Placental epithelial cell (primary cell): ENCODE data around the gene TMED8. TPM values are rescaled to one million over a fixed set of nuclear protein-coding genes. Genes with fewer than 3 reads are reported as not detected.

ENCODE experiments used
- total RNA-seq: library from RNA; depleted of rRNA; stranded (reverse); fragments of >200 nt; gene quantifications from 2 replicates; pipeline ENCODE4 v1.2.3, GENCODE V29; 2012

TMED8 gene, protein sequence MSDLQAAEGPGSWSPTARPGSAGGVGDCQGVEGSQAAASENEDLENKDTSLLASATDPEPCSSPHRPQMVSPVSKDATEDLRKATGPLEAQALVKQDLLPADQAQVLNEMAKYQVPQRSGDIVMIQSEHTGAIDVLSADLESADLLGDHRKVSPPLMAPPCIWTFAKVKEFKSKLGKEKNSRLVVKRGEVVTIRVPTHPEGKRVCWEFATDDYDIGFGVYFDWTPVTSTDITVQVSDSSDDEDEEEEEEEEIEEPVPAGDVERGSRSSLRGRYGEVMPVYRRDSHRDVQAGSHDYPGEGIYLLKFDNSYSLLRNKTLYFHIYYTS
- 7.3 and 8.2 TPM in 2 replicates for total RNA-seq

DNA sequence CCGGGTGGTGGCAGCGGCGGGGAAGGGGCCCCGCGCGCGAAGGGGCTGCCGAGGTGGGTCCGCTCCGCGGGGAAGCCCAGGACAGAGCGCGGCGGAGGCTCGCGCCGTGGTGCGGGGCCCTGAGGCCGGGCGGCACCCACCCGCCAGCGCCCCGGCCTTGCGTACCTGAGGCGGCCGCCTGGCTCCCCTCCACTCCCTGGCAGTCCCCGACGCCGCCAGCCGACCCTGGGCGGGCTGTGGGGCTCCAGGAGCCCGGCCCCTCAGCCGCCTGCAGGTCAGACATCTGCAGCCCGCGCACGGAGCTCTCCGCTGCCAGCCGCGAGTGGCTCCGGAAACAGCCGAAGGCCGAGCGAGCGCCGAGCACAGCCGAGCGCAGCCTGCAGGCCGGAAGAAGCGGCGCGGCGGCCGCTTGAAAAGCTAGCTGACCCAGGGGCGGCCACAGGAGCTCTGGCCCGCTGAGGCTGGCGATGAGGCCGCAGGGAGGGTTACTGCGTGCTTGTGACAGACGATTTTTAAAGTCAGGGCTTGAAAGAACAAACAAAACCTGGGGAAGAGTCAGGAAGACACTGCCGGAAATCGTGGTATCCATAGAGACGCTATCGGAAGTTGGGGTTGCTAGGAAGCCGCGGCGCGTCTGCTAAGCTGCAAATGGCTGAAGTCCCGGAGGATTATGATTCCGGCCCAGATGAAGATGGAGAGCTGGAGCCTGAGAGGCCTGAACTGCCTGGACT, at the start of gene TMED8, which contains the start of gene SAMD15:
TSS of gene TMED8 (minus strand) at position 324 of the 731 bp plus-strand sequence. CDS start at position 283, 41 bp downstream.
TSS of gene SAMD15 (plus strand) at position 609 of the 731 bp plus-strand sequence. CDS start at position 649, 40 bp downstream.

DNA sequence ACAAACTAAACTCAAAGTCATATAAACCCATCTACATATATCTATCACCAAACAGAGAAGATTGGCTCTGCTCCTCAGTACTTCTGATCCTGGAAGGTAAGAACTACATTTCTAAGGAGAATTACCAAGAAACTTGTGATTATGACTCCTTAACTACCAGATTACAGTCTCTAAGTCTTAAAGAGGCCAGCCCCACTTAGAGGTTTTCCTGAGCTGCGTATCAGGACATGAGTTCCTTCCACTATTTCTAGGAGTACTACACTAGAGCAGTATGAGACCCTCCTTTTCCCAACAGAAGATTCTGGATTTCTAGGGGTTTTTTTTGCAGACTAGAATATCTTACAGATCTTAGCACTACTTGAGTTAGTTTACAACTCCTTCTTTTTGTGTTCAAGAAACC, 46.5 kb upstream of the TMED8 start, which contains the start of gene NOXRED1:
TSS of gene NOXRED1 (minus strand) at position 101 of the 400 bp plus-strand sequence. CDS start 634 bp downstream, outside the sequence.

DNA sequence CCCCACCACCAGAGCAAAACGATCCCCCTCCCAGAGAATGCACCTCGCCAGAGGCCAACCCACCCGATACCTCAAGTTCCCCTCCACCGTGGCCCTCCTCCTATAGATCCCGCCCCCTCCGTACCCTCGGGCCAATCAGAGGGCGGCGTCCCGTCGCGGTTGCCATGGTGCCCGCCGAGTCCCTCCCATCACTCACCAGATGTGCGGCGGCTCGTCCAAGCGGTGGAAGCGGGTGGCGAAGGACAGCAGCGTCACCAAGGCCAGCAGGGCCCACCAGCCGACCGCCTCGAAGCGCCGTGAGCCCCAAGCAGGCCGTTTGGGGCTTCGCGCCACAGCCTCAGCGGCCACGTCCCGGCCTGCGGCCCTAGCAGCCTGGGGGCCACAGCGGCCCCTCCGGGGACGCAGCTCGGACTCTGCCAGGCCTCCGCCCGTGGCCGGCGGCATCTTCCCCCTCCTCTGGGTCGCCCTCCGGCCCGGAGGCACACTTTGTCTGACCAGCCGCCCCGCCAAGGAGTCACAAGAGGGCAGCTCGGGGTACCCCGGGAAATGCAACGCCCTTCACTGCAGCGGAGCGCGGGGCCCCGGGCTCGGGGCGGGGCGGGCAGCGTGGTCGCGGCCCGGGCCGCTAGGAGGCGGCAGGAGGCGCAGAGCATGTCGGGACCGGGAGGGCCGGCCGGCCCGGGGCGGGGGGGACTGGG, 56.5 kb downstream of the TMED8 start, which contains the start of gene POMT2:
TSS of gene POMT2 (minus strand) at position 646 of the 698 bp plus-strand sequence. CDS start at position 444, 202 bp downstream.

Other genes starting within 250 kb of the TMED8 start
- not detected in 2 replicates for gene ZDHHC22, start 235.3 kb downstream of the TMED8 start, total RNA-seq
- gene TMEM63C, start 195.3 kb downstream of the TMED8 start, total RNA-seq, result 7.1 and 14.7 TPM in 2 replicates
- not detected in 2 replicates for gene NGB, start 105.9 kb downstream of the TMED8 start, total RNA-seq
- gene POMT2, start 56.2 kb downstream of the TMED8 start, total RNA-seq, result 17.7 and 18.2 TPM in 2 replicates
- 69.8 and 69.9 TPM in 2 replicates for gene GSTZ1, start 56.1 kb downstream of the TMED8 start, total RNA-seq
- gene SAMD15, start 285 bp upstream of the TMED8 start, total RNA-seq, result 3.5 and 4.8 TPM in 2 replicates
- gene NOXRED1, start 46.4 kb upstream of the TMED8 start, total RNA-seq, result 1.2 TPM in 1 of 2 replicates, not detected in the other
- gene VIPAS39, start 80.5 kb upstream of the TMED8 start, total RNA-seq, result 33.8 and 36.5 TPM in 2 replicates
- gene AHSA1, start 81.0 kb upstream of the TMED8 start, total RNA-seq, result 55.7 and 63.4 TPM in 2 replicates
- under 0.01 and 0.22 TPM in 2 replicates for gene ISM2, start 121.7 kb upstream of the TMED8 start, total RNA-seq
- gene SPTLC2, start 239.5 kb upstream of the TMED8 start, total RNA-seq, result 27.9 and 54.1 TPM in 2 replicates